Measurements from ENCODE around the gene CFLAR. TPM values are rescaled to one million over a fixed set of nuclear protein-coding genes. Genes with fewer than 3 reads are reported as not detected.

The CFLAR gene
- total and polyA plus RNA-seq, 9 of the 15 experiments (the other 6 are each of a cell fraction or from before 2014, with no cell fraction given): 27.5 to 102 (median 54.0) TPM

GRCh38 chr2:201188449-201188848, 72.5 kb downstream of the CFLAR start:
- ATAC-seq: no peak
- in situ Hi-C loops (cut with MboI) (loop anchor here (5.0 to 25.0 kb wide), 2 partner anchors 39 to 476 kb away; no protein-coding TSS in a partner anchor), intact Hi-C loops (cut with micrococcal nuclease) (no loop called here)
- H3K4me1 ChIP-seq (replicated peaks in 1 of 2; ENCODE audit: control insufficient read depth in 2 of 2, insufficient read depth in 2 of 2, low read length in 2 of 2): peaks cover 5 to 18% of the 10 kb centered on the region in 2 experiments; a peak in 3 of 5 replicates
- CTCF ChIA-PET (ENCODE audit: low intra/inter-chr PET ratio): interaction anchor here (1.1 kb wide), 1 partner anchor 45 kb away, joined by 4 read pairs; no protein-coding TSS in a partner anchor
- peaks cover 39% of the 10 kb centered on the region for H3K79me2 ChIP-seq (ENCODE audit: control insufficient read depth, insufficient read depth, low read length)
- H3K4me2 ChIP-seq (ENCODE audit: insufficient read depth, low read length): no peak overlapping the region
- H3K9me1 ChIP-seq (ENCODE audit: control insufficient read depth, insufficient read depth, low read length): no peaks in the 10 kb centered on the region
- POLR2A ChIA-PET: no interaction called here
- WGBS (ENCODE audit: insufficient coverage, low coverage, missing lambda C conversion rate): 85% methylated on average over 4 of the region's 4 CpGs
- DNase-seq (ENCODE audit: extremely low read depth in 1 of 4, low spot score in 3 of 4): no peak
- H3K9ac ChIP-seq (ENCODE audit: insufficient read depth in 1 of 2, low read depth in 2 of 2, low read length in 2 of 2): no peak overlapping the region
- no TSS peak for BruUV-seq (replicated peaks)
- no peak overlapping the region for H2AFZ ChIP-seq (ENCODE audit: low read depth, low read length)
- TF ChIP-seq, protein P1, sequence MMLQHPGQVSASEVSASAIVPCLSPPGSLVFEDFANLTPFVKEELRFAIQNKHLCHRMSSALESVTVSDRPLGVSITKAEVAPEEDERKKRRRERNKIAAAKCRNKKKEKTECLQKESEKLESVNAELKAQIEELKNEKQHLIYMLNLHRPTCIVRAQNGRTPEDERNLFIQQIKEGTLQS (IDR thresholded peaks at IDR 0.05): no peak
- TF ChIP-seq, protein P1 (CRISPR knock-in tag; conservative IDR thresholded peaks at IDR 0.05): no peak
- TF ChIP-seq ZFP1 (CRISPR knock-in tag; IDR thresholded peaks at IDR 0.05) (no peak), FIP1L1 (IDR thresholded peaks at IDR 0.05; ENCODE audit: low read depth, low read length, poor library complexity, severe bottlenecking) (no peak), ZNF778 (CRISPR knock-in tag; IDR thresholded peaks at IDR 0.05) (no peak), ZBTB7A (IDR thresholded peaks at IDR 0.05; ENCODE audit: borderline replicate concordance, control insufficient read depth, low read depth, low read length) (no peak)
- peaks cover 63% of the 10 kb centered on the region; the same call in 2 of the 3 replicates for H3K36me3 ChIP-seq (ENCODE audit: control insufficient read depth, insufficient read depth, low read length)
- no peaks in the 10 kb centered on the region; the same call in 1 of the 2 replicates for H4K20me1 ChIP-seq (replicated peaks; ENCODE audit: control insufficient read depth, insufficient read depth, low read length)
- no peak for FAIRE-seq
- H3K4me3 ChIP-seq: no peak overlapping the region
- no peak overlapping the region for H3K27ac ChIP-seq (ENCODE audit: extremely low read depth, low read depth, low read length)
- H3K9me3 ChIP-seq (replicated peaks; ENCODE audit: control insufficient read depth, insufficient read depth, low read depth, low read length): no peaks in the 10 kb centered on the region
- H3K27me3 ChIP-seq (ENCODE audit: control insufficient read depth in 2 of 2, insufficient read depth in 2 of 2, low read length in 2 of 2): no peaks in the 10 kb centered on the region

All from K562 (cell line).